KMS-11 (cell line): Measurements from ENCODE around the gene MIDN.
A peak's percentile ranks its signal among the peaks of the same experiment; 100 is the strongest.
"Not testable (repeated sequence)": the region's sequence is repeated elsewhere in the genome, so short reads cannot be mapped to it uniquely, and the experiment has no call there.

Experiments used
- H2AFZ ChIP-seq: fragments of 200-600 bp; sonication (generic); 2 replicates; pipeline ENCODE4 v1.6.1; 2016; ENCODE audit warnings: antibody characterized with exemption, mixed run types, low read depth
- H3K27ac ChIP-seq: fragments of 200-600 bp; sonication (generic); 2 replicates; pipeline ENCODE4 v1.6.1; 2016; ENCODE audit warnings: mild to moderate bottlenecking, mixed run types
- H3K27me3 ChIP-seq: fragments of 200-600 bp; sonication (generic); 2 replicates; pipeline ENCODE4 v1.6.1; 2017; ENCODE audit warnings: mild to moderate bottlenecking, low read depth, mixed run types, moderate library complexity; ENCODE audit not compliant: insufficient read depth
- H3K36me3 ChIP-seq: fragments of 200-600 bp; sonication (generic); 2 replicates; pipeline ENCODE4 v1.6.1; 2017; ENCODE audit warnings: mild to moderate bottlenecking, mixed run types; ENCODE audit not compliant: insufficient read depth
- H3K4me1 ChIP-seq: fragments of 200-600 bp; sonication (generic); 2 replicates; pipeline ENCODE4 v1.6.1; 2016; ENCODE audit warnings: mild to moderate bottlenecking, low read depth, mixed run types; ENCODE audit not compliant: poor library complexity, severe bottlenecking
- H3K4me2 ChIP-seq: fragments of 200-600 bp; sonication (generic); 2 replicates; pipeline ENCODE4 v1.7.0; 2016; ENCODE audit warnings: mild to moderate bottlenecking, mixed run types
- H3K4me3 ChIP-seq: fragments of 200-600 bp; sonication (generic); IDR thresholded peaks from 2 replicates; pipeline ENCODE4 v1.6.1; 2017; ENCODE audit warnings: low read depth, low read length, mixed read lengths; ENCODE audit not compliant: insufficient read depth
- H3K79me2 ChIP-seq: fragments of 200-600 bp; sonication (generic); 2 replicates; pipeline ENCODE4 v1.6.1; 2016; ENCODE audit warnings: low read depth, mixed run types; ENCODE audit not compliant: insufficient read depth
- H3K9ac ChIP-seq: fragments of 200-600 bp; sonication (generic); 2 replicates; pipeline ENCODE4 v1.6.1; 2016; ENCODE audit warnings: mild to moderate bottlenecking, mixed run types
- H4K20me1 ChIP-seq: fragments of 200-600 bp; sonication (generic); 2 replicates; pipeline ENCODE4 v1.6.1; 2016; ENCODE audit warnings: mild to moderate bottlenecking, mixed run types; ENCODE audit not compliant: insufficient read depth
- TF ChIP-seq, protein P1 (sequence below): fragments of 200-600 bp; sonication (generic); conservative IDR thresholded peaks from 2 replicates; pipeline ENCODE4 v1.6.1; 2017; ENCODE audit warnings: low read depth, mild to moderate bottlenecking, antibody characterized with exemption, low read length, moderate library complexity, mixed read lengths

Gene MIDN

DNA sequence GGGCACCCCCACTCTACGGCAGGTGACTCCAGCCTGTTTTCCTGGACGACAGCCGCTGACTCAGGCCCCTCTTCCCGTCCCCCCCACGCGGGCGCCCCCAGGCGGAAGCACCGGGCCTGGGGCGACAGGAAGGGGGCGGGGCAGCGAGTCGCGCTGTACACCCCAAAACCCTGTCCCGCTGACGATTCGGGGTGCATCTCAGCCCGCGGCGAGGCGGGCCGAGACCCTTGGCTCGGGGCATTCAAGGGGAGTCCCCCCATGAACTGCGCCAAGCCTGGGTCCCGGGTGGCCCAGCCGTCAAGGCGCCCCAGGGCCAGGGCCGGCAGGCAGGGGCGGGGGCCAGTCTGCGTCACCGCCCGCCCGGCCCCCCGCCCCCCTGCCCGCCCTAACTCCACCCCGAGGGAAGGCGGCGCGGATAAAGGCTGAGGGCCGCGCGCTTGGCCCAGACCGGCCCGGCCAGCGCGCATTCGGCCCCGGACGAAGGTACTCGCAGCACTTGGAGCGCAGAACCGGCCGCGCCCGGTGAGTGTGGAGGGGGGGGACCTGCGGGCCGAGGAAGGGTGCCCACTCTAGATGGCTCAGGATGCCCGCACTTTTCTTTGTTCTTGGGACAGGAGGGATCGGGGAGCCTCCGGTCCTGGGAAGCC is at the start of gene MIDN:
Gene MIDN, plus strand, starts transcription at position 445 of the 647 bp plus-strand sequence. CDS start 1,714 bp downstream, outside the sequence.
- H3K79me2 ChIP-seq: no peaks in the 10 kb centered on the region; the same call in 1 of the 2 replicates
- H3K9ac ChIP-seq: peak within 1 kb of the TSS; percentile 87
- H3K4me1 ChIP-seq: peaks cover 26% of the 10 kb centered on the region
- TF ChIP-seq, protein P1, sequence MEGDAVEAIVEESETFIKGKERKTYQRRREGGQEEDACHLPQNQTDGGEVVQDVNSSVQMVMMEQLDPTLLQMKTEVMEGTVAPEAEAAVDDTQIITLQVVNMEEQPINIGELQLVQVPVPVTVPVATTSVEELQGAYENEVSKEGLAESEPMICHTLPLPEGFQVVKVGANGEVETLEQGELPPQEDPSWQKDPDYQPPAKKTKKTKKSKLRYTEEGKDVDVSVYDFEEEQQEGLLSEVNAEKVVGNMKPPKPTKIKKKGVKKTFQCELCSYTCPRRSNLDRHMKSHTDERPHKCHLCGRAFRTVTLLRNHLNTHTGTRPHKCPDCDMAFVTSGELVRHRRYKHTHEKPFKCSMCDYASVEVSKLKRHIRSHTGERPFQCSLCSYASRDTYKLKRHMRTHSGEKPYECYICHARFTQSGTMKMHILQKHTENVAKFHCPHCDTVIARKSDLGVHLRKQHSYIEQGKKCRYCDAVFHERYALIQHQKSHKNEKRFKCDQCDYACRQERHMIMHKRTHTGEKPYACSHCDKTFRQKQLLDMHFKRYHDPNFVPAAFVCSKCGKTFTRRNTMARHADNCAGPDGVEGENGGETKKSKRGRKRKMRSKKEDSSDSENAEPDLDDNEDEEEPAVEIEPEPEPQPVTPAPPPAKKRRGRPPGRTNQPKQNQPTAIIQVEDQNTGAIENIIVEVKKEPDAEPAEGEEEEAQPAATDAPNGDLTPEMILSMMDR: no peak; the same call in 1 of the 2 replicates
- no peaks in the 10 kb centered on the region for H3K27me3 ChIP-seq
- peak within 1 kb of the TSS; percentile 47; the same call in 1 of the 2 replicates for H2AFZ ChIP-seq
- H3K4me3 ChIP-seq: no peak within 1 kb of the TSS
- peak within 1 kb of the TSS; percentile 46; the same call in 1 of the 2 replicates for H3K4me2 ChIP-seq
- no peaks in the 10 kb centered on the region for H3K36me3 ChIP-seq
- H4K20me1 ChIP-seq: no peaks in the 10 kb centered on the region
- H3K27ac ChIP-seq: peak within 1 kb of the TSS; percentile 91

DNA sequence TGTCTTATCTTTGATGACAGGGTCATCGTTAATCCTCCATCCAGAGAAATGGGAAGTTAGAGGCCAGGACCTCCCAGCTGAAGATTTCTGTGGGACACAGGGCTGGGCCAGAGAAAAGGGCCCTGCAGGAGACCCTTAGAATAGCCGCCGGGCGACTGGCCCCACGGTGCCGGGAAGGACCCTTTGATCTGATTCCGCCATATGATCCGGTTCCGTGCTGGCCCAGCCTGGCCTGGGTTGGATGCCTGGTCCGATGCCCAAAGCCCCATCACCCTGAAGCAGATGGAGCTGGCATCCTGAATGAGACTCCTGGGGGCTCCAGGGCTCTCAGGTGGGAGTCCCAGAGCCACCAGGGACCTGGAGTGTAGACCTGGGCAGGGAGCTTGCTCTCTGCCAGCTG is 48.9 kb upstream of the MIDN start:
- no peak overlapping the region for H3K9ac ChIP-seq
- no peak overlapping the region for H3K4me2 ChIP-seq
- TF ChIP-seq, protein P1: no peak

DNA sequence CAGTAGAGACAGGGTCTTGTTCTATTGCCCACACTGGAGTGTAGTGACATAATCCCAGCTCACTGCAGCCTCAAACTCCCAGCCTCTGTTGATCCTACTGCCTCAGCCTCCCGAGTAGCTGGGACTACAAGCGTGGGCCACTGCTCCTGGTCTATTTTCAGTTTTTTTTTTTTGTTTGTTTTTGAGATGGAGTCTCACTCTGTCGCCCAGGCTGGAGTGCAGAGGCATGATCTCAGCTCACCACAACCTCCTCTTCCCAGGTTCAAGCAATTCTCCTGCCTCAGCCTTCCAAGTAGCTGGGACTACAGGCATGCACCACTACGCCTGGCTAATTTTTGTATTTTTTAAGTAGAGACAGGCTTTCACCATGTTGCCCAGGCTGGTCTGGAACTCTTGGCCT is 47.8 kb upstream of the MIDN start:
- not testable (repeated sequence) for H3K36me3 ChIP-seq, H3K27me3 ChIP-seq, H2AFZ ChIP-seq, H3K79me2 ChIP-seq, H4K20me1 ChIP-seq, H3K27ac ChIP-seq, H3K4me3 ChIP-seq, H3K9ac ChIP-seq, H3K4me2 ChIP-seq
- peaks cover 22% of the 10 kb centered on the region for H3K4me1 ChIP-seq

More for the DNA sequence above, 48.9 kb upstream of the MIDN start:
- H3K36me3 ChIP-seq: no peaks in the 10 kb centered on the region
- no peaks in the 10 kb centered on the region for H3K79me2 ChIP-seq
- H3K4me3 ChIP-seq: no peak overlapping the region
- H2AFZ ChIP-seq: no peak overlapping the region
- H3K4me1 ChIP-seq: peaks cover 16% of the 10 kb centered on the region
- H3K27me3 ChIP-seq: no peaks in the 10 kb centered on the region
- H3K27ac ChIP-seq: no peak overlapping the region
- no peaks in the 10 kb centered on the region for H4K20me1 ChIP-seq

DNA sequence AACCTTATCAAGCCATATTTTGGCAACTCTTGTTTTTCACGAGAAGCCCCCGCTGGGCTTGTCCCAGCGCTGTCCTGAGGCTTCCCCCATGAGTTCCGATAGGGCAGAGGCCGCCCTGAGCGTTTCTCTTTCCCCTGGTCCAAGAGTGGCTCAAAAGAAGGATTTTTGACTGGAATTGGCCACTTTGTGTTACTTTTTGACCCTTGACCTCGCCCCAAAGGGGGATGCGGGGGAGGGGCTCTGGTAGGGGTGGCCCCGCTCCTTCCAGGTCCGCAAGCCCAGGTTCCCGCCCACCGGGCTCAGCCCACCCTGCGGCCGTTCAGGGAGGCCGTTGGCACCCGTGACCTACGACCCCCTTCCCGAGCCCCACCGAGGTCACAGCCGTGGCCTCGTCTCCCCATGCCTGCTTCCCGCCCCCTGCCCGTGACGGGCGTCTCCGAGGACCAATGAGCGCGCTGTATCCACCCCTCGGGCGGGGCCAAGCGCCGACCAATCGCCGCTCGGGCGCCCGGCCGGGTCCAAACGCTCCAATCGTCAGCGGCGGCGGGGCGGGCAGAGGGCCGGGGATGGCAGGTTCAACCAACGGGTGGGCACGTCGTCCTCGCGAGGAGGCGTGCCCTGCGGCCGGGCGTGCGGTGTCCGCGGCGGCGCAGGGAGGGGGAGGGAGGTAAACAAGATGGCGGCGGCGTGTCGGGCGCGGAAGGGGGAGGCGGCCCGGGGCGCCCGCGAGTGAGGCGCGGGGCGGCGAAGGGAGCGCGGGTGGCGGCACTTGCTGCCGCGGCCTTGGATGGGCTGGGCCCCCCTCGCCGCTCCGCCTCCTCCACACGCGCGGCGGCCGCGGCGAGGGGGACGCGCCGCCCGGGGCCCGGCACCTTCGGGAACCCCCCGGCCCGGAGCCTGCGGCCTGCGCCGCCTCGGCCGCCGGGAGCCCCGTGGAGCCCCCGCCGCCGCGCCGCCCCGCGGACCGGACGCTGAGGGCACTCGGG is 43.0 kb upstream of the MIDN start, which contains the start of gene STK11:
Gene STK11, plus strand, starts transcription at position 665 of the 986 bp plus-strand sequence. CDS start 1,136 bp downstream, outside the sequence.
- Histone ChIP-seq H4K20me1 (no peaks in the 10 kb centered on the region), H3K27me3 (no peaks in the 10 kb centered on the region), H2AFZ (peak within 1 kb of the TSS; percentile 76), H3K4me2 (peak within 1 kb of the TSS; percentile 78), H3K9ac (peak within 1 kb of the TSS; percentile 18; the same call in 1 of the 2 replicates), H3K4me3 (no peak within 1 kb of the TSS), H3K36me3 (no peaks in the 10 kb centered on the region), H3K27ac (no peak within 1 kb of the TSS), H3K79me2 (peaks cover 40% of the 10 kb centered on the region), H3K4me1 (peaks cover 32% of the 10 kb centered on the region)
- TF ChIP-seq, protein P1: no peak
